ENCODE measurements around the gene SYNJ1. TPM values are rescaled to one million over a fixed set of nuclear protein-coding genes. Genes with fewer than 3 reads are reported as not detected.

Gene SYNJ1
- total RNA-seq, 2 donors from 2014 or later, result 13.7 to 16.1 TPM

GRCh38 chr21:32592929-32593502 is 134.8 kb downstream of the SYNJ1 start:
- DNase-seq (no peak), ATAC-seq (no peak)
- no peaks in the 10 kb centered on the region for H3K27me3 Mint-ChIP-seq
- no peak overlapping the region for H3K4me3 Mint-ChIP-seq
- no peaks in the 10 kb centered on the region for H3K36me3 Mint-ChIP-seq (ENCODE audit: low read depth)
- no peak overlapping the region for H3K27ac Mint-ChIP-seq
- peaks cover 2% of the 10 kb centered on the region for H3K4me1 Mint-ChIP-seq
- H3K9me3 ChIP-seq (ENCODE audit: control insufficient read depth, low read length, poor library complexity, severe bottlenecking), result no peaks in the 10 kb centered on the region

GRCh38 chr21:32590130-32590529 is 137.7 kb downstream of the SYNJ1 start:
- DNase-seq (no peak), ATAC-seq (no peak)
- no peak overlapping the region for H3K4me3 Mint-ChIP-seq
- no peaks in the 10 kb centered on the region for H3K9me3 ChIP-seq (ENCODE audit: control insufficient read depth, low read length, poor library complexity, severe bottlenecking)
- H3K27ac Mint-ChIP-seq, result no peak overlapping the region
- H3K27me3 Mint-ChIP-seq, result no peaks in the 10 kb centered on the region
- peaks cover 2% of the 10 kb centered on the region for H3K4me1 Mint-ChIP-seq
- no peaks in the 10 kb centered on the region for H3K36me3 Mint-ChIP-seq (ENCODE audit: low read depth)

GRCh38 chr21:32587651-32588050 is 140.2 kb downstream of the SYNJ1 start:
- ATAC-seq, result no peak
- no peaks in the 10 kb centered on the region for H3K9me3 ChIP-seq (ENCODE audit: control insufficient read depth, low read length, poor library complexity, severe bottlenecking)
- Mint-ChIP-seq H3K27me3 (no peaks in the 10 kb centered on the region), H3K4me3 (no peak overlapping the region), H3K36me3 (ENCODE audit: low read depth) (no peaks in the 10 kb centered on the region), H3K27ac (no peak overlapping the region), H3K4me1 (peaks cover 4% of the 10 kb centered on the region)
- DNase-seq, result no peak

- H3K4me3 Mint-ChIP-seq, result no peak overlapping the region
- H3K27me3 Mint-ChIP-seq, result no peaks in the 10 kb centered on the region
- peaks cover 4% of the 10 kb centered on the region for H3K4me1 Mint-ChIP-seq
- no peak overlapping the region for H3K27ac Mint-ChIP-seq
- no peaks in the 10 kb centered on the region for H3K9me3 ChIP-seq (ENCODE audit: control insufficient read depth, low read length, poor library complexity, severe bottlenecking)
- no peaks in the 10 kb centered on the region for H3K36me3 Mint-ChIP-seq (ENCODE audit: low read depth)
- DNase-seq (no peak), ATAC-seq (no peak)
Measured at GRCh38 chr21:32587120-32587519, 140.7 kb downstream of the SYNJ1 start.

GRCh38 chr21:32585970-32586369 is 141.8 kb downstream of the SYNJ1 start:
- H3K4me1 Mint-ChIP-seq, result peaks cover 4% of the 10 kb centered on the region
- H3K27ac Mint-ChIP-seq, result no peak overlapping the region
- H3K36me3 Mint-ChIP-seq (ENCODE audit: low read depth), result no peaks in the 10 kb centered on the region
- H3K9me3 ChIP-seq (ENCODE audit: control insufficient read depth, low read length, poor library complexity, severe bottlenecking), result no peaks in the 10 kb centered on the region
- H3K4me3 Mint-ChIP-seq, result no peak overlapping the region
- no peaks in the 10 kb centered on the region for H3K27me3 Mint-ChIP-seq
- ATAC-seq (no peak), DNase-seq (no peak)

GRCh38 chr21:32585042-32585710 is 142.6 kb downstream of the SYNJ1 start, which contains the start of gene TCP10L:
TSS of gene TCP10L (minus strand) at chr21:32585523. CDS start at chr21:32584304, 1,219 bp downstream.
- H3K9me3 ChIP-seq (ENCODE audit: control insufficient read depth, low read length, poor library complexity, severe bottlenecking), result no peaks in the 10 kb centered on the region
- Mint-ChIP-seq H3K4me1 (peaks cover 3% of the 10 kb centered on the region), H3K27ac (no peak within 1 kb of the TSS), H3K36me3 (ENCODE audit: low read depth) (no peaks in the 10 kb centered on the region), H3K27me3 (no peaks in the 10 kb centered on the region), H3K4me3 (no peak within 1 kb of the TSS)
- DNase-seq (no peak), ATAC-seq (no peak)

GRCh38 chr21:32584472-32584871 is 143.3 kb downstream of the SYNJ1 start:
- H3K9me3 ChIP-seq (ENCODE audit: control insufficient read depth, low read length, poor library complexity, severe bottlenecking), result no peaks in the 10 kb centered on the region
- no peaks in the 10 kb centered on the region for H3K36me3 Mint-ChIP-seq (ENCODE audit: low read depth)
- DNase-seq (no peak), ATAC-seq (no peak)
- H3K27ac Mint-ChIP-seq, result no peak overlapping the region
- H3K27me3 Mint-ChIP-seq, result no peaks in the 10 kb centered on the region
- peaks cover 2% of the 10 kb centered on the region for H3K4me1 Mint-ChIP-seq
- H3K4me3 Mint-ChIP-seq, result no peak overlapping the region

GRCh38 chr21:32581732-32582131 is 146.1 kb downstream of the SYNJ1 start:
- Mint-ChIP-seq H3K4me1 (peaks cover 11% of the 10 kb centered on the region), H3K27ac (no peak overlapping the region), H3K27me3 (no peaks in the 10 kb centered on the region), H3K4me3 (no peak overlapping the region), H3K36me3 (ENCODE audit: low read depth) (no peaks in the 10 kb centered on the region)
- ATAC-seq, result no peak
- DNase-seq, result no peak
- no peaks in the 10 kb centered on the region for H3K9me3 ChIP-seq (ENCODE audit: control insufficient read depth, low read length, poor library complexity, severe bottlenecking)

GRCh38 chr21:32580949-32581348 is 146.9 kb downstream of the SYNJ1 start:
- no peak overlapping the region for H3K4me3 Mint-ChIP-seq
- H3K27ac Mint-ChIP-seq, result no peak overlapping the region
- DNase-seq, result no peak
- no peaks in the 10 kb centered on the region for H3K36me3 Mint-ChIP-seq (ENCODE audit: low read depth)
- no peak for ATAC-seq
- no peaks in the 10 kb centered on the region for H3K9me3 ChIP-seq (ENCODE audit: control insufficient read depth, low read length, poor library complexity, severe bottlenecking)
- no peaks in the 10 kb centered on the region for H3K27me3 Mint-ChIP-seq
- peaks cover 11% of the 10 kb centered on the region for H3K4me1 Mint-ChIP-seq

Other genes starting within 250 kb of the SYNJ1 start
- under 1 TPM in 1 of 2 donors, not detected in 1; 0.57 TPM for gene TCP10L, start 142.5 kb downstream of the SYNJ1 start, total RNA-seq
- 10 to 100 TPM; 20.3 to 22.5 TPM for gene CFAP298, start 115.6 kb downstream of the SYNJ1 start, total RNA-seq
- gene PAXBP1, start 43.7 kb upstream of the SYNJ1 start, total RNA-seq, result 10 to 100 TPM; 53.8 to 61.8 TPM

Data from T-helper 17 cell (primary cell).